SIG-M5 treated with dmso at 0.1 percent for 504 hours (cell line): ENCODE measurements around the gene IL10.
"Not testable (repeated sequence)": the region's sequence is repeated elsewhere in the genome, so short reads cannot be mapped to it uniquely, and the experiment has no call there.

Experiments used
- DNase-seq: peaks from one replicate; lab custom pipeline; 2025; ENCODE audit not compliant: unreplicated experiment; lab: John Stamatoyannopoulos, UW

The IL10 gene

GRCh38 chr1:206794294-206794908, 22.1 kb upstream of the IL10 start:
- DNase-seq, result no peak

GRCh38 chr1:206793620-206794019, 21.3 kb upstream of the IL10 start:
- DNase-seq, result no peak

GRCh38 chr1:206792939-206793607, 20.8 kb upstream of the IL10 start:
- DNase-seq, result no peak

DNA sequence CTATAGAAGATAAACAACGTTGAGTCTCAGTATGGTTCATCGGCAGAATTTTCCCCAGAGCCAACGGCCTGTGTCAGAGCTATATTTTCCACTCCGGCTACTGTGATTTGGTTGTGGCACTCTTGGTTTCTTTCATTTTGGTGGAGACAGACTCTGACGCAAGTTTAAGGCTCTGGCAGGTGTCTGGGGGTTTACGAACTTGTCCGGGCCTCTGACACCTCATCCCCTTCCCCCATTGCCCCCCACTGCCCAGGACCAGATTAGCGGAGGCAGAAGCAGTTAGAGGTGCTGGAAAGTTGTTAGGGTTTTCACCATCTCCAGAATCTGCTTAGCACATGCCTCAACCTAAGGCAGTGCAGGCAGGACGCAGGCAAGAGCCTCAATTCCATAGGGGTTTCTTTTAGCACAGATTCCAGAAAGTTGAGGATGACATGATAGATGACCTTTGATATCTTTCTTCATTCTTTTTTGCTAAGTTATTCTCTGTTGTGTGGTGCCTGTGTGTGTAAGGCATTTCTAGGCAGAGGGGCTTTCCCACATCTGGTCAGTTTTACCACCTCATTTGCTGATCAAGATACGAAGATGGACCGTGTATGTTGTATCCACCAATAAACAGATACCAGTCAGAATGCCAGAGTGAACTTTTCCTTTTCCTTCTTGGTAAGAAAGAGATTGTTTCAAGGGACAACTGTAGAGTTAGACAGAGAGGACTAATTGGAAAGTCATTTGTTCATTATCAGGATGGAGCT, 18.4 kb upstream of the IL10 start:
- no peak for DNase-seq

DNA sequence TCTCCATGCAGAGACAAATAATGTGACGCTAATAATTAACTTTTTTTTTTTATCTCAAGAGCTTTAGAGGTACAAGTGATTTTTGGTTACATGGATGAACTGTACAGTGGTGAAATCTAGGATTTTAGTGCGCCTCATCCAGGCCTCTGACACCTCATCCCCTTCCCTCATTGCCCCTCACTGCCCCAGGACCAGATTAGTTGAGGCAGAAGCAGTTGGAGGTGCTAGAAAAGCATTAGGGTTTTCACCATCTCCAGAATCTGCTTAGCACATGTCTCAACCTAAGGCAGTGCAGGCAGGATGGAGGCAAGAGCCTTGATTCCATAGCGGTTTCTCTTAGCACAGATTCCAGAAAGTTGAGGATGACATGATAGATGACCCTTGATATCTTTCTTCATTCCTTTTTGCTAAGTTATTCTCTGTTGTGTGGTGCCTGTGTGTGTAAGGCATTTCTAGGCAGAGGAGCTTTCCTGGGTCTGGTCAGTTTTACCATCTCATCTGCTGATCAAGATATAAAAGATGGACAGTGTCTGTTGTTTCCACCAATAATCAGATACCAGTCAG, 16.3 kb upstream of the IL10 start:
- DNase-seq, result no peak

DNA sequence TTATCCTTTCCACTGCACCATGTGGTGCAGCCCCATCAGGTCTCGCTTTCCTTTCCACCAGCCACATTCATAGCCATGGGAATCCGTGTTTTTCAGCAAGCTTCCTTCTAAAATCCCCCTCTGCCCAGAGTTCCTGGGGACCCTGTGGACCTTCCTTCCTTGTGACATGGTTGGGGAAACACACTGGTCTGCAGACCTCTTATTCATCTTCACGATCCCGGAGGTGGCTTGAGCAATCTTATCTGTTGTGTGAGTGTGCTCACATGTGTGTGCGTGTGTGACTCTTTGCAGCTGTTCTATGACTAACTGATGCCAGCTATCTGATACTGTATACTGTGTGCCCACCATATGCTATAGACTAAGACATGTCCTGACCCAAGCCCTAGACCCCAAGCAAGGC, 15.6 kb upstream of the IL10 start:
- no peak for DNase-seq

DNA sequence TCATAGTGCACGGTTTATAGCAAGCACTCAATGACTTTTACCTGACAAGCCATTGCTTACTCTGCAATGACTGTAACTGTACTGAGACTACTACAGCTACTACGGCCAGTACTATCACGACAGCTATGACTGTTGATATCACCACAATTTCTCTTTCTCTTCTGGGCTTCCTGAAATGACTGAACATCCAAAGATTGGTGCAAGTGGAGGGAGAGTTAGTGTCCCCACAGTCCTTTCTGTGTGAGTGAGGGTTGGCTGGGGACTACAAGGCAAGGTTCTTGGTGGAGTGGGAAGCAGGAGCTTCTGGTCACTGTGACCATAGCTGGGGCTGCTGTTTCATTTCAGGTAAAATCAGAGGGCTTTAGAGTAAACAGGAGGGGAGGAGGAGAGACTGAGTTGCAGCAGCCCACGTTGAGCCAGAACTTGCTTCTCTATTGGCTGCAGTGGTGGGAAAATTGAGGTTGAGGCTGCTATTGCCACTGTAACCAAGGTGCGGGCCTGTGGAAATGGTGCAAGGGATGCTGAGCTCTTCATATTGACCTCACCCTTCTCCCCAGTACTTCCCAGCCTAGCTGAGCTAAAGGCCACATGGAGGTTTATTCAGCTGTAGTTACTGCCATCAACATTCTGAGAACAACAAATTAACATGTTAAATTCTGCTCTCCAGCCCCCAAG, 14.1 kb upstream of the IL10 start:
- no peak for DNase-seq

GRCh38 chr1:206785182-206785765, 13.0 kb upstream of the IL10 start:
- DNase-seq, result peak; percentile 35

DNA sequence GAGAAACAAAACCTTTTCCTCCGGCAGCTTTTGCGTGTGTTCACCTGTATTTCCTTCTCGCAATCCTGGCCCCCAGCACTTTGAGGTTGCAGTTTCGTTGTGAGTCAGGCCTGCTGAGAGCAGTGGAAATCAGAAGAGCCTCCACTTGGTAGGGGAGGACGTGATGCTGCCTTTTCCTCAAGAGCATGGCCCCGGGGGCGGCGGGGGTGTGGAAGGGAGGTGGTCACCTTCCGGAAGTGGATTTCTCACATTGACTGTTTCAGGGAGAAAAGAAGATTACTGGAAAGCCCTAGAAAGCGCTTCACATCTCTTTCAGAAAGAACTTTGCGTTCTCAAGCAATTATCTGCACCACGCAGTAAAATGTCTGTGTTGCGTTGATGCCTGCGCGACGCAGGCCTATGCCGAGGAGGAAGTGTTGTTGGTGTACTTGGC, 12.2 kb upstream of the IL10 start:
- DNase-seq, result no peak

- DNase-seq, result no peak
Observed at GRCh38 chr1:206783506-206783905, 11.2 kb upstream of the IL10 start.

DNA sequence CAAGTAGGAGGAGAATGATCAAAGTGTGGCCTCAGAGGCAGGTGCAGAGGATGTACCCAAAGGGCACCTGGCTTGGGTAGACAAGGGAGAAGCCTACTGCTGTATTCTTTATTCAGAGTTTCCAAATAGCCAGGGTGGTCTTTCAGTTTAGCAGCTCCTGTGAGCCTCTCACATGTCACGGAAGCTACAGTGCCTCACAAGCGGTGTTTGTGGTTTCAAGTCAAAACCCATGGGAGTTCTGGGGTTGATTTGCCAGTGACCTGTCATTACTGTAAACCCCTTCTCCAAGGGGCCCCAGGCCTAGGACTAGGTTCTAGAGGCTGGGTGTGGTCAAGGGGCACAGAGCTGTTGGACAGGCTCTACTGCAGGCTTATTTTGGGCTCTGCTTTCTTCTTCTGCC, 10.2 kb upstream of the IL10 start:
- no peak for DNase-seq

DNA sequence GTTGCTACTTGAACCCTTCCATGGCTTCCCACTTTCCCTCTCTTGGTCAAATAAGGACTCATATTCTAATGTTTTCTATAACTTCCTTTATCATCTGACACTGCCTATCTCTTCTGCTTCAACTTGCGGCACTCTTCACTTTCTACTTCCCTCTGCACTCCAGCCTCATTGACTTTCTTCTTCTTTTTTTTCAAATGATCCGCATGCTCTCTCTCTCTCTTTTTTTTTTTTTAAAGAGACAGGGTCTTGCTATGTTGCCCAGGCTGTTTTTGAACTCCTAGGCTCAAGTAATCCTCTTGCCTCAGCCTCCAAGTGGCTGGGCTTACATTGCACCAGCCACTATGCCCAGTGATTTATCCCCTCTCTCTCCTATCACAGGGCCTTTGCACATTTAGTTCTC, 7.3 kb upstream of the IL10 start:
- DNase-seq, result peak; percentile 79

GRCh38 chr1:206778911-206779310, 6.6 kb upstream of the IL10 start:
- not testable (repeated sequence) for DNase-seq

- DNase-seq, result no peak
Observed at GRCh38 chr1:206778031-206778430, 5.7 kb upstream of the IL10 start.

- DNase-seq, result peak; percentile 70
Observed at GRCh38 chr1:206776229-206776628, 3.9 kb upstream of the IL10 start.

- peak; percentile 64 for DNase-seq
Observed at GRCh38 chr1:206774093-206774492, 1.8 kb upstream of the IL10 start.

GRCh38 chr1:206771338-206771692, 979 bp downstream of the IL10 start:
- DNase-seq, result no peak

- DNase-seq, result peak; percentile 92
Observed at GRCh38 chr1:206770531-206771337, 1.6 kb downstream of the IL10 start, which contains the start of gene IL19. TSS of gene IL19 (plus strand) at chr1:206770773. CDS start at chr1:206836663, 65,890 bp downstream.

GRCh38 chr1:206769304-206769731, 3.0 kb downstream of the IL10 start:
- DNase-seq, result no peak
